Measurements from ENCODE around the gene ZNF689.

DNA sequence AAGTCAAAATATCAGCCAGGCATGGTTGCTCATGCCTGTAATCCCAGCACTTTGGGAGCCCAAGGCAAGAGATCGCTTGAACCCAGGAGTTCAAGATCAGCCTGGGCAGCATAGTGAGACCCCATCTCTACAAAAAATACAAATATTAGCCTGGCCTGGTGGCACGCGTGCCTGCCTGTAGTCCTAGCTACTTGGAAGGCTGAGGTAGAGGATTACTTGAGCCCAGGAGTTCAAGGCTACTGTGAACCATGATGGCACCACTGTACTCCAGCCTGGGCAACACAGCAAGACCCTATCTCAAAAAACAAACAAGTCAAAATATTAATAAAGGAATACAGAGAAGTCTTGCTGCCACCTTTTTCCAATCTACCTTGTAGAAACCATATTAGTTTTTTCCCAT, 4.2 kb downstream of the ZNF689 start:
- no peak for TF ChIP-seq CREM (IDR thresholded peaks at IDR 0.05)
- no peak for TF ChIP-seq CREM (CRISPR knock-in tag; IDR thresholded peaks at IDR 0.05)
- no peak for TF ChIP-seq TMF1 (CRISPR knock-in tag; IDR thresholded peaks at IDR 0.05; ENCODE audit: low read depth)

All from HepG2 (cell line).